LNCAP (cell line): Measurements from ENCODE around the gene DSG2.

Experiments used
- TF ChIP-seq, protein P1 (sequence below): fragments of 450-650 bp; IDR thresholded peaks from 2 replicates; pipeline ENCODE4 v1.5.1; 2017; ENCODE audit warnings: mild to moderate bottlenecking

The DSG2 gene

DNA sequence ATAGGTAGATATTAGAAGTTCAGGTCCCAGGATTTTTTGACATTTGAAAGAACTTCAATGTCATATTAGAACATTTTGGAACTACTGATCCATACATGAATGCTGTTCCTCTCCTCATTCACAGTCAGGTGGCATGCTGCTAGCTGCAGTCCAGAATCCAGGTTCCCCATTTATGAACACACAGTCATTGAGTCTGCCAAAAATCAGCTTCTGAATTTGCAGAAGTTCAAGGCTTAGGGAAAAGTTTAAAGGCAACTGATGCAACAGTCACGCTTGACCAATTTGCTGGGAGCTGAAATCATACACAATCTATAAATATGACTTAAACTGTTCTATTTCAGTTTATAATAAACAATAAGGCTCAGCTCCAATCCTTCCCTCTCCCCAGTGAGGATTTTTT, 76.4 kb downstream of the DSG2 start:
- TF ChIP-seq, protein P1, sequence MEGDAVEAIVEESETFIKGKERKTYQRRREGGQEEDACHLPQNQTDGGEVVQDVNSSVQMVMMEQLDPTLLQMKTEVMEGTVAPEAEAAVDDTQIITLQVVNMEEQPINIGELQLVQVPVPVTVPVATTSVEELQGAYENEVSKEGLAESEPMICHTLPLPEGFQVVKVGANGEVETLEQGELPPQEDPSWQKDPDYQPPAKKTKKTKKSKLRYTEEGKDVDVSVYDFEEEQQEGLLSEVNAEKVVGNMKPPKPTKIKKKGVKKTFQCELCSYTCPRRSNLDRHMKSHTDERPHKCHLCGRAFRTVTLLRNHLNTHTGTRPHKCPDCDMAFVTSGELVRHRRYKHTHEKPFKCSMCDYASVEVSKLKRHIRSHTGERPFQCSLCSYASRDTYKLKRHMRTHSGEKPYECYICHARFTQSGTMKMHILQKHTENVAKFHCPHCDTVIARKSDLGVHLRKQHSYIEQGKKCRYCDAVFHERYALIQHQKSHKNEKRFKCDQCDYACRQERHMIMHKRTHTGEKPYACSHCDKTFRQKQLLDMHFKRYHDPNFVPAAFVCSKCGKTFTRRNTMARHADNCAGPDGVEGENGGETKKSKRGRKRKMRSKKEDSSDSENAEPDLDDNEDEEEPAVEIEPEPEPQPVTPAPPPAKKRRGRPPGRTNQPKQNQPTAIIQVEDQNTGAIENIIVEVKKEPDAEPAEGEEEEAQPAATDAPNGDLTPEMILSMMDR: no peak

DNA sequence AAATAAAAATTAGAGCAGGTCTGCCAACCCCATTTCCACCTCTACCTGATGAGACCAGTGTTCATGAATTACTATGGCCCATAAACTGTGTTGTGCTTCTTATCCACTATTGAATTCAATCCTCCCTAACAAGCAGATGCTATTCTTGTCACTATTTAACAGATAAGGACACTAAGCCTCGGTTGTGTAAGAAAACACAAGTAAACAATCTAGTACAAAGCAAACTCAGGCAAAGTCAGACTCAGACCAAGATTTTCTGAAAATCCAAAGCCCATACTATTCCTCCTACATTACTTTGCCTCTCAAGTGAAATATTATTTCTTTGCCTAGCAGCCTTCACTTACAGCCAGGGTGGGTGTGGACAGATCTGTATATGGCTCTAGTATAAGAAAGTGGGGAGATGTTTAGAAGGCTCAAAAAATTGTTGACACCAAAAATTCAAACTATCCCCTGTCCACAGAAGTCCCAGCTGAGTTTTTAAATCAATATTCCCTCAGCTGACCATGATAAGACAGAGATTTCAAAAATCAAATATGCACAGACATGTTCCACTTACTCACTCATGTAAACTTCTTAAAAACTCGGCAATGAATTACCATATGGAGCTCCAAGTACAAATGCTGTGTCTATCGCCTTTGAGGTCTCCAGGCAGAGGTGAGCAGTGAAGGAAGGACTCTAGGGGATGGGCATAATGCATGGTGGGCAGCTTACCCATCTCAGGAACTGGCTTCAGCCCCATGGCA, 77.7 kb downstream of the DSG2 start:
- TF ChIP-seq, protein P1: no peak

DNA sequence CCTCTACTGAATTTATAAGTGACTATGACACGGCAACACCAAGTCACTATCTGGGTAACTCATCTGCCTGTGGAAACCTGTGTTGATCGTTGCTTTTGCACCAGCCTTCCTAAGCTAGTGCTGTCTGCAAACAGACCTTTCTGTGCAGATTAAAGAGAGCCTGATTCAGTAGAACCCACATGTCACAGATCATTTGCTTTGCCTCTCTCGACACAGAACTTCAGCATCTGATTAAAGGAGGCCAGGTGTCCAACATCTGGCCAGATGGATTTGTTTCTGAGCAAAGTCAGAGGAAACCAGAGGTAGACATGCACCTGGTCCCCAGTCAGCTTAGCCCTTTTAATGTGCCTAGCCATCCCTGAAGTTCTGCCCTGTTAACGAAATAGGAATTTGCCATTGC, 78.7 kb downstream of the DSG2 start:
- TF ChIP-seq, protein P1: no peak

DNA sequence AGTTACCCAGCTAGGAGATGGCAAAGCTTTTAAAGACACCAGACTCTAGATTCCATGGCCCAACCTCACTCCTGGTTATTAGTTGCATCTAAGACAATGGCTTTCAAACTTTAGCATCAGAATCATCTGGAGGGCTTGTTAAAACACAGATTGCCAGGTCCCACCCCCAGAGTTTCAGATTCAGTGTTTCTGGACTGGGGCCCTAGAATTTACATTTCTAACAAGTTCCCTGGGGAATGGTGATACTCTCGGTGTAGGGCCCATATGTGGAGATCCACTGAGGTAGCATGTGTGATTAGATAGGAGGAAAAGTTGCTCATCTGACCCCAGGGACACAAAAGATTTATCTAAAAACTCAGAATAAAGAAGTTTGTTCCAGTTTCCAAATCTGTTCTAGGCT, 79.2 kb downstream of the DSG2 start:
- TF ChIP-seq, protein P1: no peak

DNA sequence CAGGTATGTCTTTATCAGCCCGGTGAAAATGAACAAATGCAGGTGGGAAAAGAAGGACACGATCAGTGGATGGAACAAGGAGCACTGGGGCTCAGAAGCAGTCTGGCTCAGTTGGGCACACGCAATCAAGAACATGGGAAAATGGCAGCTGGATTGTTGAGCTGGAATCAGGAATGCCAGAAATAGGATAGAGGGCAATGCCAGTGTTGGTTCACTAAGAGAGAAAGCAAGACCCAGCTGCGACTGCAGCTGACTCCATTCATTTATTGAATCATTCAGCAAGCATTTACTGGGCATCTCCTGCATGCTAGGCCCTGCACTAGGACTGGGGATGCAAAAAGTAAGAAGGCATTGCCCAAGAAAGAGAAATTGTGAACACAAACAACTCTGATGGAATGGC, 80.1 kb downstream of the DSG2 start:
- TF ChIP-seq, protein P1: no peak

DNA sequence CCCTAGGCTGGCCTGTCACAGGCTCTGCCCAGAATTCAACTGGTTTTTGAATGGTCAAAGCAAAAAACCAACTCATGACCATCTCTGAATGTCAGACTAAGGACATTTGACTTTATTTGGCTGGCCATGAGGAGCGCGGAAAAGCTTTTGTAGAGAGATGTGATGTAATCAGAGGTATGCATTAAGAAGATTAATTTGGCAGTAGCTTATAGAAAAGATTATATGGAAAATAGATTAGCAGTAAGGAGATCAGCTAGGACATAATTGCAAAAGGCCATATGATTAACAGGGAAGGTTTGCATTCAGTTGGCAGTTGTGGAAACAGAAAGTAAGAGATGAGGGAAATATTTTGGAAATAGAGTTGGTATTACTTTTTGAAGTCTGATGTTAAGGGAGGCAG, 81.4 kb downstream of the DSG2 start:
- TF ChIP-seq, protein P1: no peak

DNA sequence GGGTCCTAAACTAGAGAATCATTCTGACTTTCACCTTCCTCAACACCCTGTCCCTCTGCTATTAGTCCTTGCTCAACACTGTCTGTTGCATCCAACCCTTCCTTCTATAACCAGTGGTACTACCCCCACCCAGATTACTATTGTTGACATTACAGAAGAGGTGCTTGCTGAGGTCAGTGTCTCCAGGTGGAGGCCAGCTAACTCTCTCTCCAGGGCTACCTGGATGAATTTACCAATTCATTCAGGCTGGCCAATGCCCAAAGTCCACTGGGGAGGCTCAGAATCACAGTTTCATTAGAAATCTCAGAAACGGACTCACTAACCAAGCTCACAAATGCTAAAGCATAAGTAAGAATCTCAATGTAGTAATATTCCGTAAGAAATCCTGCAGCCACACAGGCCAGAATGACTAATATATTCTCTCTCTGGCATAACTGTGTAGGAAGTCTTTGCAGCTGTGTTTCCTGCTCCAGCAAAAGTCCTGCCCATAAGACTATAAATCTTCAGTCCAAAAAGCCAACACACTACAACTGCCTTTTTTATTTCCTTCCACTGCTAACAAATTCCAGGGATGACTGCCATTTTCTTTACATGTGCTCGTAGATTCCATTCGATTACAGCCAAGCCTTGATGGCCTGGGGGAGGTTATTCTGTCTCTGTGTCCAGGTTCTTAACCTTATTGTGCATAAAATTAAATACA, 83.7 kb downstream of the DSG2 start:
- TF ChIP-seq, protein P1: no peak
